Germinal center (tissue), 1 donor: ENCODE measurements around the gene CCDC8.
"Not testable (repeated sequence)": the region's sequence is repeated elsewhere in the genome, so short reads cannot be mapped to it uniquely, and the experiment has no call there.

Experiments
- DNase-seq: peaks from one replicate; pipeline ENCODE4 v3.0.0; 2012; ENCODE audit warnings: mixed read lengths, low spot score

CCDC8 gene

GRCh38 chr19:46413262-46414031, at the start of gene CCDC8:
CCDC8 (minus strand) TSS chr19:46413564; CDS start chr19:46412810, 754 bp downstream.
- DNase-seq, result no peak

- no peak for DNase-seq
These were observed 48.2 kb upstream of the CCDC8 start for GRCh38 chr19:46461537-46461936.

- no peak for DNase-seq
These were observed 47.6 kb upstream of the CCDC8 start for GRCh38 chr19:46460981-46461380.

- no peak for DNase-seq
These were observed 46.7 kb upstream of the CCDC8 start for GRCh38 chr19:46460055-46460454.

GRCh38 chr19:46456930-46457329, 43.6 kb upstream of the CCDC8 start:
- no peak for DNase-seq

GRCh38 chr19:46454244-46454643, 40.9 kb upstream of the CCDC8 start:
- no peak for DNase-seq

GRCh38 chr19:46453661-46454060, 40.3 kb upstream of the CCDC8 start:
- DNase-seq, result no peak

GRCh38 chr19:46452186-46452585, 38.8 kb upstream of the CCDC8 start:
- no peak for DNase-seq

- no peak for DNase-seq
These were observed 38.0 kb upstream of the CCDC8 start for GRCh38 chr19:46451352-46451751.

GRCh38 chr19:46450737-46451136, 37.4 kb upstream of the CCDC8 start:
- no peak for DNase-seq

GRCh38 chr19:46449228-46449627, 35.9 kb upstream of the CCDC8 start:
- no peak for DNase-seq

GRCh38 chr19:46448601-46449000, 35.2 kb upstream of the CCDC8 start:
- DNase-seq, result no peak

- DNase-seq, result no peak
These were observed 34.5 kb upstream of the CCDC8 start for GRCh38 chr19:46447824-46448223.

- peak; percentile 44 for DNase-seq
These were observed 33.6 kb upstream of the CCDC8 start for GRCh38 chr19:46447006-46447405.

GRCh38 chr19:46446021-46446420, 32.7 kb upstream of the CCDC8 start:
- DNase-seq, result no peak

- no peak for DNase-seq
These were observed 29.6 kb upstream of the CCDC8 start for GRCh38 chr19:46442808-46443450.

GRCh38 chr19:46441866-46442265, 28.5 kb upstream of the CCDC8 start:
- DNase-seq, result no peak

GRCh38 chr19:46435689-46436088, 22.3 kb upstream of the CCDC8 start:
- DNase-seq, result not testable (repeated sequence)

GRCh38 chr19:46435009-46435408, 21.6 kb upstream of the CCDC8 start:
- DNase-seq, result no peak

- not testable (repeated sequence) for DNase-seq
These were observed 20.1 kb upstream of the CCDC8 start for GRCh38 chr19:46433470-46433869.

GRCh38 chr19:46431824-46432223, 18.5 kb upstream of the CCDC8 start:
- DNase-seq, result no peak

- no peak for DNase-seq
These were observed 16.6 kb upstream of the CCDC8 start for GRCh38 chr19:46429999-46430398.

GRCh38 chr19:46428239-46429135, 15.1 kb upstream of the CCDC8 start, which contains the start of gene PNMA8C:
PNMA8C (minus strand) TSS chr19:46428936; CDS start chr19:46428359, 577 bp downstream.
- DNase-seq, result peak; percentile 22
